GM18502 (cell line): ENCODE measurements around the gene BRK1.
"Not testable (repeated sequence)": the region's sequence is repeated elsewhere in the genome, so short reads cannot be mapped to it uniquely, and the experiment has no call there.

Experiments used
- ATAC-seq: cut with Tn5 transposase; IDR thresholded peaks from one replicate; pipeline ENCODE4 v1.9.1; 2021; ENCODE audit warnings: mild to moderate bottlenecking; ENCODE audit not compliant: unreplicated experiment, poor library complexity

BRK1 gene

DNA sequence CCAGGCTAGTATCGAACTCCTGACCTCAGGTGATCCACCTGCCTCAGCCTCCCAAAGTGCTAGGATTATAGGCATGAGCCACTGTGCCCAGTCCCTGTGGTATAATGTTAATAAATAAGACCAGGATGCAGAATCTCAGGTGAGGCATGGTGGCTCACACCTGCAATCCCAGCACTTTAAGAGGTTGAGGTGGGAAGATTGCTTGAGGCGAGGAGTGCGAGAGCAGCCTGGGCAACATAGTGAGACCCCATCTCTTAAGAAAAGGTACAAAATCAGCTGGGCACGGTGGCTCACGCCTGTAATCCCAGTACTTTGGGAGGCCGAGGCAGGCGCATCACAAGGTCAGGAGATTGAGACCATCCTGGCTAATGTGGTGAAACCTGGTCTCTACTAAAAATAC, 59.9 kb downstream of the BRK1 start:
- ATAC-seq = not testable (repeated sequence)

DNA sequence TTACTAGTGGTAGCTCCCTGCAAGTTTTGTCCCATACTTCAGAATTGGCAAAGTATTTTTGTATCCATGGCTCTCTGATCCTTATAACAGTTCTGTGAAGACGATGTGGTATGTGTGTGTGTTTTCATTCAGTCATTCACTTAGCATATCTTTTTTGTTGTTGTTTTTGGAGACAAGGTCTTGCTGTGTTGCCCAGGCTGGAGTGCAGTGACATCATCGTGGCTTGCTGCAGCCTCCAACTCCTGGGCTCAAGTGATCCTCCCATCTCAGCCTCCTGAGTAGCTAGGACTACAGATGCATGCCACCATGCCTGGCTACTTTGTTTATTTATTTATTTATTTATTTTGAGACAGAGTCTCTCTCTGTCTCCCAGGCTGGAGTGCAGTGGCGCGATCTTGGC, 60.7 kb downstream of the BRK1 start:
- not testable (repeated sequence) for ATAC-seq
